ENCODE data around the gene ALX3. TPM values are rescaled to one million over a fixed set of nuclear protein-coding genes. Genes with fewer than 3 reads are reported as not detected.
"Not testable (repeated sequence)": the region's sequence is repeated elsewhere in the genome, so short reads cannot be mapped to it uniquely, and the experiment has no call there.

ALX3 gene
- total RNA-seq, 1 experiment from 2014 or later: not detected

- no peak for DNase-seq (ENCODE audit: low spot score)
Observed at GRCh38 chr1:110089561-110090275, 19.2 kb upstream of the ALX3 start.

- DNase-seq (ENCODE audit: low spot score): no peak
Observed at GRCh38 chr1:110088739-110089316, 18.4 kb upstream of the ALX3 start.

GRCh38 chr1:110087812-110088738 is 17.6 kb upstream of the ALX3 start:
- peak; percentile 51 for DNase-seq (ENCODE audit: low spot score)

- DNase-seq (ENCODE audit: low spot score): no peak
Observed at GRCh38 chr1:110086961-110087360, 16.5 kb upstream of the ALX3 start.

- DNase-seq (ENCODE audit: low spot score): no peak
Observed at GRCh38 chr1:110085671-110086070, 15.2 kb upstream of the ALX3 start.

GRCh38 chr1:110084227-110085078 is 14.0 kb upstream of the ALX3 start:
- DNase-seq (ENCODE audit: low spot score): no peak

- no peak for DNase-seq (ENCODE audit: low spot score)
Observed at GRCh38 chr1:110083866-110084226, 13.4 kb upstream of the ALX3 start.

GRCh38 chr1:110083061-110083865 is 12.8 kb upstream of the ALX3 start:
- DNase-seq (ENCODE audit: low spot score): no peak

GRCh38 chr1:110082477-110082876 is 12.0 kb upstream of the ALX3 start:
- no peak for DNase-seq (ENCODE audit: low spot score)

GRCh38 chr1:110081061-110081460 is 10.6 kb upstream of the ALX3 start:
- no peak for DNase-seq (ENCODE audit: low spot score)

GRCh38 chr1:110079995-110080394 is 9.5 kb upstream of the ALX3 start:
- DNase-seq (ENCODE audit: low spot score): not testable (repeated sequence)

GRCh38 chr1:110076789-110077500 is 6.5 kb upstream of the ALX3 start:
- no peak for DNase-seq (ENCODE audit: low spot score)

GRCh38 chr1:110074166-110074565 is 3.7 kb upstream of the ALX3 start:
- no peak for DNase-seq (ENCODE audit: low spot score)

- no peak for DNase-seq (ENCODE audit: low spot score)
Observed at GRCh38 chr1:110070282-110070669, 196 bp downstream of the ALX3 start.

GRCh38 chr1:110069404-110070281 is 829 bp downstream of the ALX3 start:
- DNase-seq (ENCODE audit: low spot score): no peak

- DNase-seq (ENCODE audit: low spot score): no peak
Observed at GRCh38 chr1:110068646-110069403, 1.6 kb downstream of the ALX3 start.

GRCh38 chr1:110067893-110068645 is 2.4 kb downstream of the ALX3 start:
- no peak for DNase-seq (ENCODE audit: low spot score)

GRCh38 chr1:110067479-110067892 is 3.0 kb downstream of the ALX3 start:
- DNase-seq (ENCODE audit: low spot score): no peak
